K562 (cell line): Measurements from ENCODE around the gene AGO1. TPM values are rescaled to one million over a fixed set of nuclear protein-coding genes. Genes with fewer than 3 reads are reported as not detected.

Experiments
- FOSL1 ChIP-seq: fragments of 200-800 bp; sonication (Bioruptor generic); conservative IDR thresholded peaks from 2 replicates; pipeline ENCODE4 v1.6.1; 2016; ENCODE audit warnings: missing genetic modification characterization, missing compliant biosample characterization
- SPI1 ChIP-seq: IDR thresholded peaks from 2 replicates; pipeline ENCODE4 v1.6.1; 2011; ENCODE audit warnings: low read depth, low read length, control low read depth, borderline replicate concordance
- ZNF764 ChIP-seq: fragments of 250-450 bp; sonication (Bioruptor Pico); IDR thresholded peaks from 2 replicates; pipeline ENCODE4 v1.4.0; 2020; ENCODE audit warnings: low read depth, mild to moderate bottlenecking, moderate library complexity
- polyA plus RNA-seq, 8 experiments: library from polyadenylated mRNA; depleted of rRNA in 4 of 8; stranded (reverse) in 5 of 8; unstranded in 3 of 8; fragments of >200 nt; fragmentation: Nextera tagmentation in 2 of 8; fragmentation: Illumina TruSeq in 1 of 8; extraction: Ambion mirVana in 2 of 8; extraction: Trizol in 1 of 8; gene quantifications; 2 replicates each; pipeline versions ENCODE4 v1.2.1 to v1.2.3, GENCODE V29; 2011 to 2014; ENCODE audit warnings: inconsistent platforms in 1 of 8, missing spikeins in 1 of 8
- total RNA-seq, 7 experiments: library from RNA; depleted of rRNA in 6 of 7; stranded (reverse); fragments of >200 nt in 6 of 7; fragmentation: Illumina TruSeq in 2 of 7; extraction: Trizol in 2 of 7; gene quantifications; 2 replicates each; pipeline versions ENCODE4 v1.2.1 to v1.2.3, GENCODE V29; 2011 to 2021; ENCODE audit warnings: low replicate concordance in 1 of 7
- TF ChIP-seq, protein P1 (sequence below), 3 experiments: fragments of 200-800 bp in 1 of 3; fragments of 250-450 bp in 1 of 3; fragments of 450-650 bp in 1 of 3; sonication (Bioruptor Pico) in 1 of 3; sonication (Bioruptor generic) in 1 of 3; formaldehyde crosslinking in 1 of 3; IDR thresholded peaks; 2 replicates each; pipeline versions ENCODE4 v1.6.1 to v1.8.0; 2016 to 2022; ENCODE audit warnings: mild to moderate bottlenecking in 2 of 3, missing genetic modification characterization in 2 of 3, missing compliant biosample characterization in 1 of 3, moderate library complexity in 1 of 3
- TF ChIP-seq, protein P2 (sequence below): fragments of 450-650 bp; IDR thresholded peaks from 2 replicates; pipeline ENCODE4 v1.7.0; 2016; ENCODE audit warnings: borderline replicate concordance

AGO1 gene
- total and polyA plus RNA-seq, 9 of the 15 experiments (the other 6 are each of a cell fraction or from before 2014, with no cell fraction given) = 7.3 to 64.2 (median 26.0) TPM

DNA sequence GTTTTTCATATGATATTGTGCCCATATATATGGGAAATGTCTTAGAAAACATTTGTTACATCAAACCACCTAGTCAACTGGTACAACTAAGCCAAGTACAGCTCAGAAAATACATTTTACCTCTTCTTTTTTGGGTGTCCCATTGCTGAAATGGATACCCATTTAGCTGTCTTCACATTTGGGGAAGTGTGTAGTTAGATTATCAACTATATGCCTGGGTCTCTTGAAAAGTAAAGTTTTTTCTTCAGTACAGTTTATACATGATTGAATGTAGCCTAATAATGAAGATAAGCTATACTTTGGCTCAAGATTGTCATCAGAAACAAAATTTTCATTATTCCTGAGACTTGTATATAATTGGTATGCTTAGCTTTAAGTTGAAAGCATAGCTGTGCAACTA lies 49.9 kb downstream of the AGO1 start (continued):
- TF ChIP-seq, protein P1, sequence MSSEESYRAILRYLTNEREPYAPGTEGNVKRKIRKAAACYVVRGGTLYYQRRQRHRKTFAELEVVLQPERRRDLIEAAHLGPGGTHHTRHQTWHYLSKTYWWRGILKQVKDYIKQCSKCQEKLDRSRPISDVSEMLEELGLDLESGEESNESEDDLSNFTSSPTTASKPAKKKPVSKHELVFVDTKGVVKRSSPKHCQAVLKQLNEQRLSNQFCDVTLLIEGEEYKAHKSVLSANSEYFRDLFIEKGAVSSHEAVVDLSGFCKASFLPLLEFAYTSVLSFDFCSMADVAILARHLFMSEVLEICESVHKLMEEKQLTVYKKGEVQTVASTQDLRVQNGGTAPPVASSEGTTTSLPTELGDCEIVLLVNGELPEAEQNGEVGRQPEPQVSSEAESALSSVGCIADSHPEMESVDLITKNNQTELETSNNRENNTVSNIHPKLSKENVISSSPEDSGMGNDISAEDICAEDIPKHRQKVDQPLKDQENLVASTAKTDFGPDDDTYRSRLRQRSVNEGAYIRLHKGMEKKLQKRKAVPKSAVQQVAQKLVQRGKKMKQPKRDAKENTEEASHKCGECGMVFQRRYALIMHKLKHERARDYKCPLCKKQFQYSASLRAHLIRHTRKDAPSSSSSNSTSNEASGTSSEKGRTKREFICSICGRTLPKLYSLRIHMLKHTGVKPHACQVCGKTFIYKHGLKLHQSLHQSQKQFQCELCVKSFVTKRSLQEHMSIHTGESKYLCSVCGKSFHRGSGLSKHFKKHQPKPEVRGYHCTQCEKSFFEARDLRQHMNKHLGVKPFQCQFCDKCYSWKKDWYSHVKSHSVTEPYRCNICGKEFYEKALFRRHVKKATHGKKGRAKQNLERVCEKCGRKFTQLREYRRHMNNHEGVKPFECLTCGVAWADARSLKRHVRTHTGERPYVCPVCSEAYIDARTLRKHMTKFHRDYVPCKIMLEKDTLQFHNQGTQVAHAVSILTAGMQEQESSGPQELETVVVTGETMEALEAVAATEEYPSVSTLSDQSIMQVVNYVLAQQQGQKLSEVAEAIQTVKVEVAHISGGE (CRISPR knock-in tag; IDR thresholded peaks at IDR 0.05) = 0 out of 6 replicates have a peak, but pooled peaks of 1 of the 3 experiments have one; percentile 18
- TF ChIP-seq ZNF764 (CRISPR knock-in tag) = no peak
- peak; percentile 78; the same call in 1 of the 2 replicates for TF ChIP-seq SPI1
- TF ChIP-seq FOSL1 (tag) = no peak
- TF ChIP-seq, protein P2, sequence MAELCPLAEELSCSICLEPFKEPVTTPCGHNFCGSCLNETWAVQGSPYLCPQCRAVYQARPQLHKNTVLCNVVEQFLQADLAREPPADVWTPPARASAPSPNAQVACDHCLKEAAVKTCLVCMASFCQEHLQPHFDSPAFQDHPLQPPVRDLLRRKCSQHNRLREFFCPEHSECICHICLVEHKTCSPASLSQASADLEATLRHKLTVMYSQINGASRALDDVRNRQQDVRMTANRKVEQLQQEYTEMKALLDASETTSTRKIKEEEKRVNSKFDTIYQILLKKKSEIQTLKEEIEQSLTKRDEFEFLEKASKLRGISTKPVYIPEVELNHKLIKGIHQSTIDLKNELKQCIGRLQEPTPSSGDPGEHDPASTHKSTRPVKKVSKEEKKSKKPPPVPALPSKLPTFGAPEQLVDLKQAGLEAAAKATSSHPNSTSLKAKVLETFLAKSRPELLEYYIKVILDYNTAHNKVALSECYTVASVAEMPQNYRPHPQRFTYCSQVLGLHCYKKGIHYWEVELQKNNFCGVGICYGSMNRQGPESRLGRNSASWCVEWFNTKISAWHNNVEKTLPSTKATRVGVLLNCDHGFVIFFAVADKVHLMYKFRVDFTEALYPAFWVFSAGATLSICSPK = no peak
